Natural killer cell (primary cell): ENCODE results near the gene HMGA1. TPM values are rescaled to one million over a fixed set of nuclear protein-coding genes. Genes with fewer than 3 reads are reported as not detected.

ENCODE experiments used
- ATAC-seq, 3 donors: fragments of 150-1000 bp in 2 of 3; fragments of 200-7000 bp in 1 of 3; cut with Tn5 transposase; 1 replicate in 1 of 3; 2 replicates in 2 of 3; pipeline ENCODE4 v1.10.0; 2021; ENCODE audit warnings: mild to moderate bottlenecking in 2 of 3, moderate library complexity in 2 of 3
- DNase-seq, 2 donors: peaks; one replicate each; pipeline versions ENCODE4 v3.0.0 to v3.0.0-alpha.2; 2013 to 2021; ENCODE audit warnings: mixed read lengths in 1 of 2
- H3K27ac ChIP-seq: one replicate; pipeline ENCODE4 v1.5.1; 2013; ENCODE audit warnings: mild to moderate bottlenecking, low read length
- H3K27me3 ChIP-seq: one replicate; pipeline ENCODE4 v1.6.1; 2013; ENCODE audit warnings: low read length; ENCODE audit not compliant: control insufficient read depth, insufficient read depth
- H3K36me3 ChIP-seq: one replicate; pipeline ENCODE4 v1.6.1; 2013; ENCODE audit warnings: low read length; ENCODE audit not compliant: control insufficient read depth, insufficient read depth
- H3K4me1 ChIP-seq: one replicate; pipeline ENCODE4 v1.6.1; 2013; ENCODE audit warnings: low read length; ENCODE audit not compliant: control insufficient read depth, insufficient read depth
- H3K4me3 ChIP-seq: one replicate; pipeline ENCODE4 v1.5.1; 2013; ENCODE audit warnings: low read length
- H3K9me3 ChIP-seq: one replicate; pipeline ENCODE4 v1.6.1; 2013; ENCODE audit warnings: low read length; ENCODE audit not compliant: control insufficient read depth, insufficient read depth
- H3K27ac Mint-ChIP-seq, 2 donors: one replicate each; pipeline ENCODE4 v1.8.0; 2022; ENCODE audit warnings: mild to moderate bottlenecking in 2 of 2, mixed read lengths in 2 of 2, moderate library complexity in 1 of 2
- H3K27me3 Mint-ChIP-seq, 2 donors: one replicate each; pipeline ENCODE4 v1.8.0; 2022; ENCODE audit warnings: low read depth in 2 of 2, mixed read lengths in 2 of 2
- H3K36me3 Mint-ChIP-seq: one replicate; pipeline ENCODE4 v1.8.0; 2022; ENCODE audit warnings: mixed read lengths
- H3K4me1 Mint-ChIP-seq, 2 donors: one replicate each; pipeline ENCODE4 v1.8.0; 2022; ENCODE audit warnings: mixed read lengths in 2 of 2
- H3K4me3 Mint-ChIP-seq: one replicate; pipeline ENCODE4 v1.8.0; 2022; ENCODE audit warnings: mild to moderate bottlenecking, moderate library complexity, mixed read lengths
- H3K9me3 Mint-ChIP-seq, 2 donors: one replicate each; pipeline ENCODE4 v1.8.0; 2022; ENCODE audit warnings: mixed read lengths in 2 of 2
- WGBS: methylation state at CpG from one replicate; pipeline ENCODE4 v1.1.7; 2013; ENCODE audit warnings: missing lambda C conversion rate; ENCODE audit not compliant: insufficient coverage; 5-methylcytosine and 5-hydroxymethylcytosine counted together
- intact Hi-C: fragments of 100-400 bp; cut with micrococcal nuclease; formaldehyde crosslinking; loops from one replicate; pipeline ENCODE4 v1.14.2; 2022
- total RNA-seq, 4 donors: library from RNA; stranded (reverse); fragments of 120-200 nt in 1 of 4; gene quantifications; one replicate each; pipeline versions ENCODE4 v1.2.3 to v1.2.4, GENCODE V29; 2013 to 2022
- TF ChIP-seq, protein P1 (sequence below): fragments of 200-600 bp; IDR thresholded peaks from one replicate; pipeline ENCODE4 v1.8.0; 2022; ENCODE audit warnings: antibody characterized with exemption

Gene HMGA1
- total RNA-seq, 3 donors from 2014 or later (not counting 1 experiment from before 2014, with no cell fraction given), result 63.1 to 84.2 (median 77.3) TPM

- Mint-ChIP-seq H3K4me1 (peaks cover 0 to 8% of the 10 kb centered on the region in 2 donors), H3K36me3 (no peaks in the 10 kb centered on the region), H3K9me3 (no peaks in the 10 kb centered on the region), H3K27me3 (no peaks in the 10 kb centered on the region), H3K4me3 (no peak overlapping the region), H3K27ac (no peak overlapping the region)
- H3K4me1 ChIP-seq, result peaks cover 6% of the 10 kb centered on the region
- no peaks in the 10 kb centered on the region for H3K36me3 ChIP-seq
- no peaks in the 10 kb centered on the region for H3K27me3 ChIP-seq
- H3K27ac ChIP-seq, result no peak overlapping the region
- H3K4me3 ChIP-seq, result no peak overlapping the region
- WGBS, result 70% methylated on average over 1 of the region's 2 CpGs
- intact Hi-C loops, result no loop called here
- ATAC-seq (no peak), DNase-seq (no peak)
- no peaks in the 10 kb centered on the region for H3K9me3 ChIP-seq
- TF ChIP-seq, protein P1, sequence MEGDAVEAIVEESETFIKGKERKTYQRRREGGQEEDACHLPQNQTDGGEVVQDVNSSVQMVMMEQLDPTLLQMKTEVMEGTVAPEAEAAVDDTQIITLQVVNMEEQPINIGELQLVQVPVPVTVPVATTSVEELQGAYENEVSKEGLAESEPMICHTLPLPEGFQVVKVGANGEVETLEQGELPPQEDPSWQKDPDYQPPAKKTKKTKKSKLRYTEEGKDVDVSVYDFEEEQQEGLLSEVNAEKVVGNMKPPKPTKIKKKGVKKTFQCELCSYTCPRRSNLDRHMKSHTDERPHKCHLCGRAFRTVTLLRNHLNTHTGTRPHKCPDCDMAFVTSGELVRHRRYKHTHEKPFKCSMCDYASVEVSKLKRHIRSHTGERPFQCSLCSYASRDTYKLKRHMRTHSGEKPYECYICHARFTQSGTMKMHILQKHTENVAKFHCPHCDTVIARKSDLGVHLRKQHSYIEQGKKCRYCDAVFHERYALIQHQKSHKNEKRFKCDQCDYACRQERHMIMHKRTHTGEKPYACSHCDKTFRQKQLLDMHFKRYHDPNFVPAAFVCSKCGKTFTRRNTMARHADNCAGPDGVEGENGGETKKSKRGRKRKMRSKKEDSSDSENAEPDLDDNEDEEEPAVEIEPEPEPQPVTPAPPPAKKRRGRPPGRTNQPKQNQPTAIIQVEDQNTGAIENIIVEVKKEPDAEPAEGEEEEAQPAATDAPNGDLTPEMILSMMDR, result no peak
These were observed 30.8 kb upstream of the HMGA1 start for GRCh38 chr6:34205916-34206315.

GRCh38 chr6:34206726-34207125, 29.9 kb upstream of the HMGA1 start:
- 88% methylated on average over 7 of the region's 7 CpGs for WGBS
- ATAC-seq, result no peak

DNA sequence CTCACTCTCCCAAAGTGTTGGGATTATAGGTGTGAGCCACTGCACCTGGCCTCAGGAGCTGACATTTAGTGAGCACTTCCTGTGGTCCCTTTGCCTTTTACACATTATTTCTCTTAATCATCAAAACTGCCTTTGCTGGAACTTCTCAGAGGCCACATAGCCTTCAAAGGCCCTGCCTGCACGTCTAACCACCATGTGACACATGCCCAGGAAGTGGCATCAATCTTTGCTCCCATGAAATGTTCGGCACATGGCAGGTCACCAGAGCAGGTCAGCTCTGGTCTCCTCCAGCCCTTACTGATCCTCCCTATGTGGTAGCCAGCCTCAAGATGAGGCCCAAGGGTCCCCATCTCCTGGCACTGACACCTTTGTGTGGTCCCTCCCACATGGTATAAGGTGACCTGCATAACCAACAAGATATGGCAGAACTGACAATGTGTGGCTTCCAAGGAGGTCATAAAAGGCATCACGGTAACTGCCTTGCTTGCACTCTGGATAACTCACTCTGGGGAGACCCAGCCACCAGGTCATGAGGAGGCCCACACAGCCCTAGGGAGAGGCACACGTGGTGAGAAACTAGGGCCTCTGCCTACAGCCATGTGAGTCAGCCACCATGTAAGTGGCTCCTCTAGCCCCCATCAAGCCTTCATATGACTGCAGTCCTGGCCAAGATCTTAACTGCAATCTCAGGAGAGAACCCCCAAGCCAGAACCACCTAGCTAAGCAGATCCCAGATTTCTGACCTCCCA, 28.8 kb upstream of the HMGA1 start:
- Mint-ChIP-seq H3K36me3 (no peaks in the 10 kb centered on the region), H3K27ac (peak overlapping the region in 1 of 2 donors; percentile 63), H3K9me3 (no peaks in the 10 kb centered on the region), H3K4me3 (no peak overlapping the region), H3K4me1 (peaks cover 0 to 8% of the 10 kb centered on the region in 2 donors), H3K27me3 (no peaks in the 10 kb centered on the region)
- ATAC-seq (peak in 1 of 3 donors; percentile 72), DNase-seq (no peak)
- TF ChIP-seq, protein P1, result no peak
- intact Hi-C loops, result no loop called here
- Histone ChIP-seq H3K27me3 (no peaks in the 10 kb centered on the region), H3K27ac (no peak overlapping the region), H3K9me3 (no peaks in the 10 kb centered on the region), H3K4me3 (no peak overlapping the region), H3K4me1 (peaks cover 6% of the 10 kb centered on the region), H3K36me3 (no peaks in the 10 kb centered on the region)
- 55% methylated on average over 4 of the region's 4 CpGs for WGBS

More at GRCh38 chr6:34206726-34207125, 29.9 kb upstream of the HMGA1 start:
- Mint-ChIP-seq H3K27ac (no peak overlapping the region), H3K4me1 (peaks cover 0 to 8% of the 10 kb centered on the region in 2 donors), H3K4me3 (no peak overlapping the region), H3K36me3 (no peaks in the 10 kb centered on the region), H3K27me3 (no peaks in the 10 kb centered on the region), H3K9me3 (no peaks in the 10 kb centered on the region)
- intact Hi-C loops, result no loop called here
- Histone ChIP-seq H3K4me1 (peaks cover 6% of the 10 kb centered on the region), H3K4me3 (no peak overlapping the region), H3K9me3 (no peaks in the 10 kb centered on the region), H3K27me3 (no peaks in the 10 kb centered on the region), H3K36me3 (no peaks in the 10 kb centered on the region), H3K27ac (no peak overlapping the region)
- TF ChIP-seq, protein P1, result no peak
- no peak for DNase-seq

GRCh38 chr6:34213772-34214171, 22.9 kb upstream of the HMGA1 start:
- Mint-ChIP-seq H3K4me3 (no peak overlapping the region), H3K27me3 (no peaks in the 10 kb centered on the region), H3K36me3 (no peaks in the 10 kb centered on the region), H3K27ac (no peak overlapping the region), H3K9me3 (no peaks in the 10 kb centered on the region), H3K4me1 (no peaks in the 10 kb centered on the region)
- Histone ChIP-seq H3K4me1 (no peaks in the 10 kb centered on the region), H3K4me3 (no peak overlapping the region), H3K36me3 (no peaks in the 10 kb centered on the region), H3K27ac (no peak overlapping the region), H3K27me3 (no peaks in the 10 kb centered on the region), H3K9me3 (no peaks in the 10 kb centered on the region)
- 96% methylated on average over 4 of the region's 4 CpGs for WGBS
- ATAC-seq (no peak), DNase-seq (no peak)
- TF ChIP-seq, protein P1, result no peak
- intact Hi-C loops, result no loop called here
